ENCODE measurements around the gene MCM3AP.

DNA sequence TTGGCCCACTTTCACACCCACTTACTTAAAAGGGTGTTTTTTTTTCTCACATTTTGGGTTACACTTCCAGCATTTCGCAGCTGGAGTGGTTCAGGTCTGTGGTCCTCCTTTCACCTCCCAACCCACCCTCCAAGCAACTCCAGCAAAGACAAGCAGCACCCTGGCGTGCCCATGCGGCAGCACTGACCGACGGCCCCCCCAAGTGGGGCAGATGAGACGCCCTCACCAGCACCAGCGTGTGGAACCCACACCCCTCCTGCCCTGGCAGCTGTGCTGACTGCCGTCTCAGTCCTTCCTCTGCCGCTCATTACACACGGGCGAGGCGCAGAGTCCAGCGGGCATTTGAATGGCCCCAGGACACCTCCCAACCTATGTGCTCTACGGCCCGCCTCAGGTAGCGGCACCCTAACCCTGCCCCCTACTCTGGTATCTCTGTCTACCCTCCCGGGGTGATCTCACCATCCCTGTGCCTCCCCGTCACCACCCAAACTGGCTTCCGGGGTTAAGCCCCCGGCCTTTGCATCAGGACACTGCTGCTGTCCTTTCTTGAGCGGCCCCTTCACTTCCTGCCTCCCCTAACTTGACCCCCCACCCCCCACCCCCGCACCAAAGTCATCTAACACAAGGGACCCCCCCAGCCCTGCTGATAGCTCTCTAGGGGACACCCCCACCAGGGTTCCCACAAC lies 67.8 kb downstream of the MCM3AP start:
- no peak for TF ChIP-seq CTCF (conservative IDR thresholded peaks at IDR 0.05)
- TF ChIP-seq EZH2 (IDR thresholded peaks at IDR 0.05; ENCODE audit: low read depth): no peak
